MV-4-11 (cell line): ENCODE measurements around the gene ZYG11B.
A peak's percentile ranks its signal among the peaks of the same experiment; 100 is the strongest.
"Not testable (repeated sequence)": the region's sequence is repeated elsewhere in the genome, so short reads cannot be mapped to it uniquely, and the experiment has no call there.

Experiments
- DNase-seq: peaks from one replicate; lab custom pipeline; 2025; lab: John Stamatoyannopoulos, UW

ZYG11B gene

GRCh38 chr1:52756020-52756419 is 29.8 kb downstream of the ZYG11B start:
- no peak for DNase-seq

GRCh38 chr1:52759908-52760307 is 33.7 kb downstream of the ZYG11B start:
- DNase-seq, result no peak

DNA sequence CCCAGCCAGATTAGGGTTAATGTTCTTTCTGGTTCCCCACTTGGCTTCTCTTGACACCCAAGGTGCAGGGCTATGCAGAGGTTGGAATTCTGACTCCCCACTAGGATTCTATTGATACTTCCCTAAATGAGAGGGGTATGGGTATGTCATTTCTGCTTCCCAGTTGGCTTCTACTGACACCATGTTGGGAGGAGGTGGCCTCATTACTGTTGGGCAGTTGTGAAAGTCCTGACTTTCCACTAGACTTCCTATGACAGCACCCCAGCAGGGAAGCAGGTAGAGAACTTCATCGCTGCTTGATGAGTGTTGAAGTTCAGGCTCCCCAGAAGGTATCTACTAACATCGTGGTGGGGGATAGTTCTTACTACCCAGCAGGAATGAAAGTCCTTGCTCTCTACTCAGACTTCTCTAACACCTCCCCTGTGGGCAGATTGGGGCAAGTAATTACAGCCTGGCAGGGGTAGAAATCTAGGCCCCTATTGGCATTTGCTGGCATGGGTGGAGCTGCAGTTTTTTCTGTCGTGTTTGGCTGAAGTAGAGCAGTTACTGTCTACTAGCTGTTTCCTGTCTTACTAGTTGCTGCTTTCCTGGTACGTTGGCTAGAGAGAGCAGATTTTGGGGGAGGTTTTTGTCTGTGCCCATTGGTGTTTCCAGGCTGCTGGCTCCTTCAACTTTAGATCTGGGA is 41.5 kb downstream of the ZYG11B start:
- no peak for DNase-seq

DNA sequence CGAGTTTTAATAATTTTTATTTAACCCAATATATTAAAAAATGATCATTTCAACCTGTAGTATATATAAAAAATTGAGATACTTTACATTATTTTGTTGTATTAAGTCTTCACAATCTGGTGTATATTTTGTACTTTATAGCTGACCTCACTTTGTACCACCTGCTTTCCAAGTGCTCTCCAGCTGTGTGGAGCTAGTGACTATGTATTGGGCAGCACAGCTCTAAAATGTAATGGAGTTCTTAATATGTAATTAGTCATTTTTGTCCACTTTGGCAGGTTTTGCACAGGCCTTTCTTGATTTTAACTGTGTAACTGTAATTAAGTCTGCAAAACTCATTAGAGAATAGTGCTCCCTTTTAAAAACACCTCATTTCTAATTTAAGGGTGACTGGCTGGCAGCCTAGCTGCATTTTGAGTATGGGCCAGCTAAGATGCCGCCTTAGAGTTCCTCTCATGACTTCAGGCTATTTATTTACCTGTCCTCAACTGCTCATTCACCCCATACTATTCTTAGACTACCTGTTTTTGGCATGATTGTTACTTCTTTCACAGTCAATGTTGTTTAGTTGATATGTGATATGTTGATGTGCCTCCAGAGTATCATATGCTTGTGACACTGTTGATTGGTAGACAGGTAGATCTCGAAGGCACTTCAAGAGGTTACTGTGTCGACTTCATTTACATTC is 43.2 kb downstream of the ZYG11B start:
- no peak for DNase-seq

DNA sequence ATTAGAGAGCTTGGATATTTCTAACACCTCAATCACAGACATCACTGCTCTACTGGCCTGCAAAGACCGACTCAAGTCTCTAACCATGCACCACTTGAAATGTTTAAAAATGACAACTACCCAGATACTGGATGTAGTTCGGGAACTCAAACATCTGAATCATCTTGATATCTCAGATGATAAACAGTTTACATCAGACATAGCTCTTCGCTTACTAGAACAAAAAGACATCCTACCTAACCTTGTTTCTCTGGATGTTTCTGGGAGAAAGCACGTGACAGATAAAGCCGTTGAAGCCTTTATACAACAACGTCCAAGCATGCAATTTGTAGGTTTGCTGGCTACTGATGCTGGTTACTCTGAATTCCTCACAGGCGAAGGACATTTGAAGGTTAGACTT is 45.1 kb downstream of the ZYG11B start:
- no peak for DNase-seq

DNA sequence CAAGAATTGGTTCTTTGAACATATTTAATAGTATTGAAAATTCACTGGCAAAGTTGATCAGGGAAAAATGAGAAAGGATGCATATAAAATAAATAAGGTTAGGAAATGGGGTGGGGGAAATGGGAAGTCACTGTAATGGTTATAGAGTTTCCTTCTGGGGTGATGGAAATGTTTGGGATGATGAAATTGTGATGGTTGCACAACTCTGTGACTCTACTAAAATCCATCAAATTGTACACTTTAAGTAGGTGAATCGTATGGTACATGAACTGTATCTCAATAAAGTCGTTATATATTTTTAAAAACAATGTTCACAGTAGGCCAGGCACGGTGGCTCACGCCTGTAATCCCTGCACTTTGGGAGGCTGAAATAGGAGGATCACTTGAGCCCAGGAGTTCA is 59.9 kb downstream of the ZYG11B start:
- DNase-seq, result no peak

- not testable (repeated sequence) for DNase-seq
These were observed 64.2 kb downstream of the ZYG11B start for GRCh38 chr1:52790429-52790828.

- DNase-seq, result no peak
These were observed 65.8 kb downstream of the ZYG11B start for GRCh38 chr1:52792036-52792435.

GRCh38 chr1:52793717-52794116 is 67.5 kb downstream of the ZYG11B start:
- not testable (repeated sequence) for DNase-seq

DNA sequence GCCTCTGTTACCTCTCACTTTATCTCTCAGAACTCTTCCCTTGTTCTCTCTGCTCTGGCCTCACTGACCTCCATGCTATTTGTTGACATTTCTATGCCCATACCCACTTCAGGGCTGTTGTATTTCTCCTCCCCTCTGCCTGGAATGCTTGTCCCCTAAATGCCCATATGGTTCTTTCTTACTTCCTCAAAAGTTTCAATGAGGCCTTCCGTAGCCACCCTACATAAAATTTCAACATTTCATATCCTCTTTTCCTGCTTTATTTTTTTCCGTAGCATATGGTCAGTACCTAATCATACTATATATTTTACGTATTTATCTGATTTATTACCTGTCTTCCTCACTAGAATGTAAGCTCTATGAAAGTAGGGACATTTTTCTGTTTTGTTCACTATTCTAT is 69.2 kb downstream of the ZYG11B start:
- DNase-seq, result peak; percentile 71

- DNase-seq, result peak; percentile 19
These were observed 72.1 kb downstream of the ZYG11B start for GRCh38 chr1:52798331-52798730.

- no peak for DNase-seq
These were observed 74.8 kb downstream of the ZYG11B start for GRCh38 chr1:52801011-52801410.

DNA sequence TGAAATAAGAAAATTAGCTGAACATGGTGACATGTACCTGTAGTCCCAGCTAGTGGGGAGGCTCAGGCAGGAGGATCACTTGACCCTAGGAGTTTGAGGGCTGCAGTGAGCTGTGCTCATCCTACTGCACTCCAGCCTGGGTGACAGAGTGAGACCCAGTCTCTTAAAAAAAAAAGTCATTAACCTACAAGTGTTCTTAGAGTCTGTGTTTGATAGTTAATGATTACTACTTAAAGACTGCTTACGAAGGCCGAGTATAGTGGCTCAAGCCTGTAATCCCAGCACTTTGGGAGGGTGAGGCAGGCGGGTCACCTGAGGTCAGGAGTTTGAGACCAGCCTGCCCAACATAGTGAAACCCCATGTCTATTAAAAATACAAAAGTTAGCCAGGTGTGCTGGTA is 77.8 kb downstream of the ZYG11B start:
- DNase-seq, result not testable (repeated sequence)

DNA sequence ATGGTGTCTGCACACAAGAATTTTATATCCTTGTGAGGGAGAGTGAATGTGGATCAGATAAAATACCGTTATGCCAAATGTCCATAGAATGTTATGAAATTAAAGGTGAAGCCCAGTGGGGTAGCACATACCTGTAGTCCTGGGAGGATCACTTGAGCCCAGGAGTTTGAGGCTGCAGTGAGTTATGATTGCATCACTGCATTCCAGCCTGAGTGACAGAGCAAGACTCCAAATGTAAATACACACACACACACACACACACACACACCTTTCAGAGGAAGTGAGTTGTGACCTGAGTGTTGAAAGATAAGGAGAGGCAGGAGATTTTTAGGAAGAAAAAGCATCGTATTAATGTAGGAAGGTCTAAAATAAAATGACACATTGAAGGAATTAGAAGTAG is 88.2 kb downstream of the ZYG11B start:
- no peak for DNase-seq

DNA sequence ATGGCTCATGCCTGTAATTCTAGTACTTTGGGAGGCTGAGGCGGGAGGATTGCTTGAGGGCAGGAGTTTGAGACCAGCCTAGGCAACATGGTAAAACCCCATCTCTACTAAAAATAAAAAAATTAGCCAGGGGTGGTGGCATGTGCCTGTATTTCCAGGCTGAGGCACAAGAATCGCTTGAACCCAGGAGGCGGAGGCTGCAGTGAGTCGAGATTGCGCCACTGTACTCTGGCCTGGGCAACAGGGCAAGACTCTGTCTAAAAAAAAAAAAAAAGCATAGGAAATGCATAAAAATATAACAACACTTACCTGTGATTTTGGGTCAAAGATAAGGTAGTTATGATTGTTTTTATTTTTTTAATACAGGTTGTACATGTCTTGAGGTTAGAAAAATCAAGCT is 94.6 kb downstream of the ZYG11B start:
- not testable (repeated sequence) for DNase-seq

DNA sequence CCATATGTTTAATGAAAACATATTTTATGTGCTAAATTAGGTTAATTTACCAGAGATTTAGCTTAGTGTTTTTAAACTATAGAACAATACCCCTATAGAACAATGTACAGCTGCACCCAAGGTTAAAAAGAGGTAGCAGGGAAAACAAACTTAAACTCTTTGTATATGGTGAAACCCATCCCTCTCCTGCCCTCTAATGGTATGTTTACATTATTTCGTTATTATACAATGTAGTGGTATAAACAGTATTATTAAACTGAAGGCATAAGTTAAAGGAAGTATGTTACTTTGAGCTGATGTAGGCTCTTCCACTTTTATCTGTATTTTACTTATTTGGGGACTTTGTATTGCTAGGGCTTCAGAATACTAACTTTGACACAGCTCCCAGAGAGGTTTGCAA is 99.6 kb downstream of the ZYG11B start:
- DNase-seq, result peak; percentile 51

DNA sequence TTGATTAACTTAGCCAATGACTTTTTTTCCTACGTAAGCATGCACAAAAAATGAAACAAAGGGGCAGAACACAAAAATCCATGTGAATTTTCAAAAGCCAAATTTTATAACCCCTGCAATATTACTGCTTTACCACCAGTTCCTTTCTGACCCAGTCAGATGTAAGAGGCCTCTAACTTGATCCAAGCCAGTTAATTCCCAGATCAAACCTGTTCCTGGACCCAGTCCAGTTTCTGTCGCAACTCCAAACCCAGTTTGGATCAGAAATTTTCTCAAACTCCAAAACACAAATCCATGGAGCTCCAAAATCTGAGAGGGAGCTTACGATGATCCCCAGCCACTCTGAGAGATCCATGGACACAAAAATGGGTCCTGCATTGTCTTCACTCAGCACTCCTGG is 108.5 kb downstream of the ZYG11B start:
- no peak for DNase-seq

DNA sequence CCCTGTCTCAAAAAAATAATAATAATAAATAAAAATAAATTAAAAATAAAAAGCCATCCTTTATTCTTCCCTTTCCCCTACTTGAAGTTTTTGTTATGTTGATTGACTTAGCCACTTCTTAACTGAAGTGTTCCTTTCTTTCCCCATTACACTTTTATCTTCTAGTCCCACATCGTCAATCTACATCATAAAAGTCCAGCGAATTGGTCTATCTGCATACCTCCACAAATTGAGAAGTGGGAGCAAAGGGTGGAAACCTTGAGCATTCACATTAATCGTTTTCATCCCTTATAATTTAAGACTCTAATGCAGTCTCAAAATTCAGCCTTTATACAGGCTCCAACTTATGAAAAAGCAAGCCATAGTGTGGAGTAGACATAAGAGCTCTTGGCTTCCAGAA is 109.8 kb downstream of the ZYG11B start:
- no peak for DNase-seq

DNA sequence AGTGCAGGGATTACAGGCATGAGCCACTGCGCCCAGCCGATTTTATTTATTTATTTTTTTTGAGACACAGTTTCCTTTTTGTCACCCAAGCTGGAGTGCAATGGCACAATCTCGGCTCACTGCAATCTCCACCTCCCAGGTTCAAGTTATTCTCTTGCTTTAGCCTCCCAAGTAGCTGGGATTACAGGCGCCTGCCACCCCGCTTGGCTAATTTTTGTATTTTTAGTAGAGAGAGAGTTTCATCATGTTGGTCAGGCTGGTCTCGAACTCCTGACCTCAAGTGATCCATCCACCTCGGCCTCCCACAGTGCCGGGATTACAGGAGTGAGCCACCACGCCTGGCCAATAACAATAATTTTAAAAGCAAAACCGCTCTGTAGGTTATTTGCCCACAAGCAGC is 112.9 kb downstream of the ZYG11B start:
- not testable (repeated sequence) for DNase-seq

- no peak for DNase-seq
These were observed 116.5 kb downstream of the ZYG11B start, which contains the start of gene ZYG11A for GRCh38 chr1:52842643-52843310. ZYG11A (plus strand) TSS chr1:52842760; CDS start chr1:52842884, 124 bp downstream.

- not testable (repeated sequence) for DNase-seq
These were observed 118.9 kb downstream of the ZYG11B start for GRCh38 chr1:52845119-52845518.

DNA sequence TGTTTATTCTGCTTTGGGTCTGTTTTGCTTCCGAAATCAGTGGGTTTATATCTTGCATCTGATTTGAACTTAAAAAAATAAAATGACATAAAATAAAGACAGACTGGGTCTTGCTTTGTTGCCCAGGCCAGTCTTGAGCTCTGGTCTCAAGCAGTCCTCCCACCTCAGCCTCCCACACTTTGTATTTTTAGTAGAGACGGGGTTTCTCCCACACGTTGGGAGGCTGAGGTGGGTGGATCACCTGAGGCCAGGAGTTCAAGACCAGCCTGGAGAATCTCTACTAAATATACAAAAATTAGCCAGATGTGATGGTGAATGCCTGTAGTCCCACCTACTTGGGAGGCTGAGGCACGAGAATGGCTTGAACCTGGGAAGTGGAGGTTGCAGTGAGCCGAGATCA is 122.2 kb downstream of the ZYG11B start:
- no peak for DNase-seq

DNA sequence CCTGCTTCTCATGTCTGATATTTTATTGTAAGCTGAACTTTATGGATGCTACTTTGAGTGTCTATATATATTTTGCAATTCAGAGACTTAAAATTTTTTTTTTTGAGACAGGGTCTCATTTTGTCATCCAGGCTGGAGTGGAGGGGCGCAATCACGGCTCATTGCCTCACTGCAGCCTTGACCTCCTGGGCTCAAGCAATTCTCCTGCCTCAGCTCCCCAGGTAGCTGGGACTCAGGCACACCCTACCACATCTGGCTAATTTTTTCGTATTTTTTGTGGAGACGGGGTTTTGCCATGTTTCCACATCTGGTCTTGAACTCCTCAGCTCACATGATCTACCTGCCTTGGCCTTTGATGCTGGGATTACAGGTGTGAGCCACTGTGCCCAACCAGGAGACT is 124.7 kb downstream of the ZYG11B start:
- DNase-seq, result no peak
